DOHH2 (cell line): ENCODE data around the gene CFAP251.

Experiments used
- CTCF ChIP-seq: fragments of 200-600 bp; sonication (generic); IDR thresholded peaks from one replicate; pipeline ENCODE4 v1.5.1; 2014; ENCODE audit warnings: antibody characterized with exemption, mild to moderate bottlenecking, low read depth, low read length; ENCODE audit not compliant: poor library complexity, severe bottlenecking
- EZH2phosphoT487 ChIP-seq: fragments of 200-600 bp; sonication (generic); IDR thresholded peaks from 2 replicates; pipeline ENCODE4 v1.6.1; 2017; ENCODE audit warnings: borderline replicate concordance, mild to moderate bottlenecking, antibody characterized with exemption, low read length, moderate library complexity, mixed read lengths

- TF ChIP-seq EZH2phosphoT487 (no peak), CTCF (no peak)
Observed at GRCh38 chr12:122043476-122043875, 125.1 kb downstream of the CFAP251 start.
